ENCODE results near the gene ESPN.

ESPN gene

GRCh38 chr1:6471086-6471969 is 46.8 kb downstream of the ESPN start:
- no peaks in the 10 kb centered on the region for H3K9me3 ChIP-seq (ENCODE audit: control insufficient read depth in 1 of 2, low read length in 2 of 2)
- no peaks in the 10 kb centered on the region for H3K4me1 ChIP-seq (ENCODE audit: control insufficient read depth in 1 of 2, insufficient read depth in 2 of 2, low read length in 2 of 2)
- H3K4me3 ChIP-seq (ENCODE audit: low read depth in 1 of 2, low read length in 2 of 2), result no peak overlapping the region
- H3K27me3 ChIP-seq (ENCODE audit: low read depth, low read length), result no peaks in the 10 kb centered on the region
- H3K27ac ChIP-seq (ENCODE audit: low read length), result peak overlapping the region; percentile 81
- peaks cover 0 to 34% of the 10 kb centered on the region in 2 donors for H3K36me3 ChIP-seq (ENCODE audit: control insufficient read depth in 1 of 2, insufficient read depth in 2 of 2, low read length in 2 of 2)

- H3K4me1 ChIP-seq (ENCODE audit: control insufficient read depth in 1 of 2, insufficient read depth in 2 of 2, low read length in 2 of 2), result no peaks in the 10 kb centered on the region
- peak overlapping the region; percentile 81 for H3K27ac ChIP-seq (ENCODE audit: low read length)
- H3K27me3 ChIP-seq (ENCODE audit: low read depth, low read length), result no peaks in the 10 kb centered on the region
- no peaks in the 10 kb centered on the region for H3K9me3 ChIP-seq (ENCODE audit: control insufficient read depth in 1 of 2, low read length in 2 of 2)
- H3K36me3 ChIP-seq (ENCODE audit: control insufficient read depth in 1 of 2, insufficient read depth in 2 of 2, low read length in 2 of 2), result peaks cover 0 to 34% of the 10 kb centered on the region in 2 donors
- no peak overlapping the region for H3K4me3 ChIP-seq (ENCODE audit: low read depth in 1 of 2, low read length in 2 of 2)
Measured at GRCh38 chr1:6471970-6472368, 47.4 kb downstream of the ESPN start.

GRCh38 chr1:6472391-6472790 is 47.8 kb downstream of the ESPN start:
- Histone ChIP-seq H3K4me1 (ENCODE audit: control insufficient read depth in 1 of 2, insufficient read depth in 2 of 2, low read length in 2 of 2) (no peaks in the 10 kb centered on the region), H3K27ac (ENCODE audit: low read length) (no peak overlapping the region), H3K9me3 (ENCODE audit: control insufficient read depth in 1 of 2, low read length in 2 of 2) (no peaks in the 10 kb centered on the region), H3K27me3 (ENCODE audit: low read depth, low read length) (no peaks in the 10 kb centered on the region), H3K36me3 (ENCODE audit: control insufficient read depth in 1 of 2, insufficient read depth in 2 of 2, low read length in 2 of 2) (peaks cover 0 to 34% of the 10 kb centered on the region in 2 donors), H3K4me3 (ENCODE audit: low read depth in 1 of 2, low read length in 2 of 2) (no peak overlapping the region)

- H3K27ac ChIP-seq (ENCODE audit: low read length), result no peak overlapping the region
- H3K9me3 ChIP-seq (ENCODE audit: control insufficient read depth in 1 of 2, low read length in 2 of 2), result no peaks in the 10 kb centered on the region
- no peak overlapping the region for H3K4me3 ChIP-seq (ENCODE audit: low read depth in 1 of 2, low read length in 2 of 2)
- H3K4me1 ChIP-seq (ENCODE audit: control insufficient read depth in 1 of 2, insufficient read depth in 2 of 2, low read length in 2 of 2), result no peaks in the 10 kb centered on the region
- peaks cover 0 to 34% of the 10 kb centered on the region in 2 donors for H3K36me3 ChIP-seq (ENCODE audit: control insufficient read depth in 1 of 2, insufficient read depth in 2 of 2, low read length in 2 of 2)
- no peaks in the 10 kb centered on the region for H3K27me3 ChIP-seq (ENCODE audit: low read depth, low read length)
Measured at GRCh38 chr1:6473156-6473555, 48.6 kb downstream of the ESPN start.

- H3K4me1 ChIP-seq (ENCODE audit: control insufficient read depth in 1 of 2, insufficient read depth in 2 of 2, low read length in 2 of 2), result no peaks in the 10 kb centered on the region
- H3K36me3 ChIP-seq (ENCODE audit: control insufficient read depth in 1 of 2, insufficient read depth in 2 of 2, low read length in 2 of 2), result peaks cover 0 to 28% of the 10 kb centered on the region in 2 donors
- no peak overlapping the region for H3K4me3 ChIP-seq (ENCODE audit: low read depth in 1 of 2, low read length in 2 of 2)
- no peaks in the 10 kb centered on the region for H3K9me3 ChIP-seq (ENCODE audit: control insufficient read depth in 1 of 2, low read length in 2 of 2)
- H3K27me3 ChIP-seq (ENCODE audit: low read depth, low read length), result no peaks in the 10 kb centered on the region
- H3K27ac ChIP-seq (ENCODE audit: low read length), result no peak overlapping the region
Measured at GRCh38 chr1:6473974-6474814, 49.6 kb downstream of the ESPN start.

- Histone ChIP-seq H3K27ac (ENCODE audit: low read length) (no peak overlapping the region), H3K4me3 (ENCODE audit: low read depth in 1 of 2, low read length in 2 of 2) (no peak overlapping the region), H3K27me3 (ENCODE audit: low read depth, low read length) (no peaks in the 10 kb centered on the region), H3K9me3 (ENCODE audit: control insufficient read depth in 1 of 2, low read length in 2 of 2) (no peaks in the 10 kb centered on the region), H3K36me3 (ENCODE audit: control insufficient read depth in 1 of 2, insufficient read depth in 2 of 2, low read length in 2 of 2) (peaks cover 0 to 27% of the 10 kb centered on the region in 2 donors), H3K4me1 (ENCODE audit: control insufficient read depth in 1 of 2, insufficient read depth in 2 of 2, low read length in 2 of 2) (no peaks in the 10 kb centered on the region)
Measured at GRCh38 chr1:6474815-6475282, 50.3 kb downstream of the ESPN start.

GRCh38 chr1:6475381-6476133 is 51.0 kb downstream of the ESPN start:
- H3K27ac ChIP-seq (ENCODE audit: low read length), result no peak overlapping the region

GRCh38 chr1:6476483-6476882 is 51.9 kb downstream of the ESPN start:
- Histone ChIP-seq H3K27ac (ENCODE audit: low read length) (no peak overlapping the region), H3K4me1 (ENCODE audit: control insufficient read depth in 1 of 2, insufficient read depth in 2 of 2, low read length in 2 of 2) (no peaks in the 10 kb centered on the region), H3K9me3 (ENCODE audit: control insufficient read depth in 1 of 2, low read length in 2 of 2) (no peaks in the 10 kb centered on the region), H3K27me3 (ENCODE audit: low read depth, low read length) (no peaks in the 10 kb centered on the region), H3K36me3 (ENCODE audit: control insufficient read depth in 1 of 2, insufficient read depth in 2 of 2, low read length in 2 of 2) (peaks cover 0 to 15% of the 10 kb centered on the region in 2 donors), H3K4me3 (ENCODE audit: low read depth in 1 of 2, low read length in 2 of 2) (no peak overlapping the region)

More at GRCh38 chr1:6475381-6476133, 51.0 kb downstream of the ESPN start:
- H3K9me3 ChIP-seq (ENCODE audit: control insufficient read depth in 1 of 2, low read length in 2 of 2), result no peaks in the 10 kb centered on the region
- peaks cover 0 to 20% of the 10 kb centered on the region in 2 donors for H3K36me3 ChIP-seq (ENCODE audit: control insufficient read depth in 1 of 2, insufficient read depth in 2 of 2, low read length in 2 of 2)
- no peak overlapping the region for H3K4me3 ChIP-seq (ENCODE audit: low read depth in 1 of 2, low read length in 2 of 2)
- no peaks in the 10 kb centered on the region for H3K27me3 ChIP-seq (ENCODE audit: low read depth, low read length)
- H3K4me1 ChIP-seq (ENCODE audit: control insufficient read depth in 1 of 2, insufficient read depth in 2 of 2, low read length in 2 of 2), result no peaks in the 10 kb centered on the region

- Histone ChIP-seq H3K27ac (ENCODE audit: low read length) (no peak overlapping the region), H3K36me3 (ENCODE audit: control insufficient read depth in 1 of 2, insufficient read depth in 2 of 2, low read length in 2 of 2) (peaks cover 0 to 12% of the 10 kb centered on the region in 2 donors), H3K4me3 (ENCODE audit: low read depth in 1 of 2, low read length in 2 of 2) (no peak overlapping the region), H3K27me3 (ENCODE audit: low read depth, low read length) (no peaks in the 10 kb centered on the region), H3K4me1 (ENCODE audit: control insufficient read depth in 1 of 2, insufficient read depth in 2 of 2, low read length in 2 of 2) (no peaks in the 10 kb centered on the region), H3K9me3 (ENCODE audit: control insufficient read depth in 1 of 2, low read length in 2 of 2) (no peaks in the 10 kb centered on the region)
Measured at GRCh38 chr1:6477039-6477820, 52.7 kb downstream of the ESPN start.

- Histone ChIP-seq H3K4me3 (ENCODE audit: low read depth in 1 of 2, low read length in 2 of 2) (no peak overlapping the region), H3K27ac (ENCODE audit: low read length) (no peak overlapping the region), H3K9me3 (ENCODE audit: control insufficient read depth in 1 of 2, low read length in 2 of 2) (no peaks in the 10 kb centered on the region), H3K4me1 (ENCODE audit: control insufficient read depth in 1 of 2, insufficient read depth in 2 of 2, low read length in 2 of 2) (peaks cover 0 to 19% of the 10 kb centered on the region in 2 donors), H3K36me3 (ENCODE audit: control insufficient read depth in 1 of 2, insufficient read depth in 2 of 2, low read length in 2 of 2) (no peaks in the 10 kb centered on the region), H3K27me3 (ENCODE audit: low read depth, low read length) (peaks cover 13% of the 10 kb centered on the region)
Measured at GRCh38 chr1:6481820-6482219, 57.2 kb downstream of the ESPN start.

All from muscle layer of duodenum (tissue), 2 donors.